Measurements from ENCODE around the gene TAOK2.

DNA sequence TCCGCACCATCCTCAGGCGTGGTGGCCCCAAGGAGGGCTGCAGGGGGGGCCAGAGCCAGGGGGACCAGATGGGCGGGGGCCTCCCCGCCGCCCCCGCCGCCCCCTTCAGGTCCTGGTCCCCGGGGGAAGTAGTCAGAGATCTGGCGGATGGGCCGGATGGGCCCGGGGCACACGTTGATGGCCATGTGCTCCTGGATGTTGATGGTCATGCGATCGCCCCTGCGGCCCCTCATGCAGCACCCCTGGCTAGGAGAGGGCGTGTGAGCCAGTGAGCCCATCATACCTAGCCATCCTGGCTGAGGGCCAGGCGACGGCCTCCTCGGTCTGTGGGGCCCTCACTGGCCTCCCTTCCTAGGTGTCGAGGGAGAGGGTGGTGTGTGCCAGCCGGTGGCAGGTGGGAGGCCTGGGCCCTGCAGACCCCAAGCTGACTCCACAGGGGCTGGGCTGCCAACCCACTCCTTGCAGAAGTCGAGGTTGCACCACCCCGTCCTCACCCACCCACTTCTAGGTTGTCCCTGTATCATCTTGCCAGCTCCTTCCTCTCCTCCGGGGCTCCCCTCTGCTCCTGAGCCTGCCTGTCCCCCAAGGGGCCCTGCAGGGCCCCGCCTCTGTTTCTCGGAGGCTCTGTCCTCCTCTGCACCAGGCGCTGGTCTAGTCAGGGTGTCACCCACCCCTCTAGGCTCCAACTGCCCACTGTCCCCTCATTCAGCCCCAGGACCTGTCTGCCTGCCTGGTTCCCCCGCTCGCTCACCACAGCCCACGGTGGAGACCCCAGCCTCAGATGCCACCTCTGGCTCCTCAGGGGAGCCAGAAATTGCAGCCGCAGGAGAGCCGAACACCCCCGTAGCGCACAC is 36.5 kb downstream of the TAOK2 start:
- no peak for TF ChIP-seq CTCF (IDR thresholded peaks at IDR 0.05; ENCODE audit: low read depth, low read length, poor library complexity, severe bottlenecking)
- TF ChIP-seq EZH2phosphoT487 (IDR thresholded peaks at IDR 0.05; ENCODE audit: borderline replicate concordance, low read length) = no peak

All from DOHH2 (cell line).